ENCODE results near the gene MTMR11. TPM values are rescaled to one million over a fixed set of nuclear protein-coding genes. Genes with fewer than 3 reads are reported as not detected.

MTMR11 gene
- polyA plus RNA-seq, 3 donors, result 53.1 to 152 (median 54.6) TPM

DNA sequence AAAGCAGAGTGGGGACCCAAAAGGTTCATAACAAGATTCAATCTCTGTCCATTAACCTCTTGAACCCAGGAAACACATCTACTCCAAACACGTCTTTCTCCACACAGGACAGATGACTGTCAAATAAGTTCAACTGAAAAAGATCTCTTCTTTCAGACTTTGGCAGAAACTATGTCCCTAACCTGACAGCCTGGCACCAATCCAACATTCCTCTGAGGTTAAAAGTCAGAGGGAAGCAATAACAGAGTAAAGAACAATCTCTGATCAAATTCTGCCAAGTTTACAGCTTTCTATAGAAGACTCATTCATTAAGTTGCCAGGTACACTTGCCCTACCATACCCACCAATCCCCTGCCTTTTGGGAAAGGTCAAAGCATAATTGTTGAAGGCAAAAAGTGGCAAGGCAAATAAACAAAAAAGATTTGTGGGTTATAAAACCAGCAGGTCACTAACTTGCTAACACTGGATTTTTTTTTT lies 41.9 kb upstream of the MTMR11 start:
- Mint-ChIP-seq H3K36me3 (peaks cover 0 to 2% of the 10 kb centered on the region in 2 donors), H3K9me3 (peaks cover 0 to 8% (median 3%) of the 10 kb centered on the region in 7 donors), H3K27ac (no peak overlapping the region), H3K4me1 (no peaks in the 10 kb centered on the region), H3K27me3 (ENCODE audit: low read depth in 3 of 3) (peaks cover 89 to 93% (median 89%) of the 10 kb centered on the region in 3 donors), H3K4me3 (peak overlapping the region in 1 of 2 donors; percentile 68)
- no peak overlapping the region for H3K27ac ChIP-seq (ENCODE audit: low read depth in 1 of 2, low read length in 2 of 2)
- H4K20me1 ChIP-seq (ENCODE audit: insufficient read depth, low read length), result no peaks in the 10 kb centered on the region
- TF ChIP-seq, protein P1, sequence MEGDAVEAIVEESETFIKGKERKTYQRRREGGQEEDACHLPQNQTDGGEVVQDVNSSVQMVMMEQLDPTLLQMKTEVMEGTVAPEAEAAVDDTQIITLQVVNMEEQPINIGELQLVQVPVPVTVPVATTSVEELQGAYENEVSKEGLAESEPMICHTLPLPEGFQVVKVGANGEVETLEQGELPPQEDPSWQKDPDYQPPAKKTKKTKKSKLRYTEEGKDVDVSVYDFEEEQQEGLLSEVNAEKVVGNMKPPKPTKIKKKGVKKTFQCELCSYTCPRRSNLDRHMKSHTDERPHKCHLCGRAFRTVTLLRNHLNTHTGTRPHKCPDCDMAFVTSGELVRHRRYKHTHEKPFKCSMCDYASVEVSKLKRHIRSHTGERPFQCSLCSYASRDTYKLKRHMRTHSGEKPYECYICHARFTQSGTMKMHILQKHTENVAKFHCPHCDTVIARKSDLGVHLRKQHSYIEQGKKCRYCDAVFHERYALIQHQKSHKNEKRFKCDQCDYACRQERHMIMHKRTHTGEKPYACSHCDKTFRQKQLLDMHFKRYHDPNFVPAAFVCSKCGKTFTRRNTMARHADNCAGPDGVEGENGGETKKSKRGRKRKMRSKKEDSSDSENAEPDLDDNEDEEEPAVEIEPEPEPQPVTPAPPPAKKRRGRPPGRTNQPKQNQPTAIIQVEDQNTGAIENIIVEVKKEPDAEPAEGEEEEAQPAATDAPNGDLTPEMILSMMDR (IDR thresholded peaks at IDR 0.05), result no peak
- H3K4me3 ChIP-seq (replicated peaks in 1 of 3; ENCODE audit: low read depth in 2 of 3, low read length in 3 of 3), result no peak overlapping the region
- 100% methylated on average over 1 of the region's 1 CpG for WGBS (ENCODE audit: insufficient coverage)
- no peak overlapping the region for H3K9ac ChIP-seq (ENCODE audit: insufficient read depth, low read length, poor library complexity, severe bottlenecking)
- H3K27me3 ChIP-seq (ENCODE audit: control insufficient read depth in 2 of 2, insufficient read depth in 2 of 2, low read length in 2 of 2), result peaks cover 66 to 92% of the 10 kb centered on the region in 2 donors
- H2AFZ ChIP-seq (ENCODE audit: insufficient read depth, low read depth, low read length, poor library complexity, severe bottlenecking), result no peak overlapping the region
- H3K9me3 ChIP-seq (replicated peaks in 1 of 2; ENCODE audit: control insufficient read depth in 1 of 2, insufficient read depth in 1 of 2, low read length in 2 of 2), result no peaks in the 10 kb centered on the region
- no peak overlapping the region for H3K4me2 ChIP-seq (replicated peaks; ENCODE audit: extremely low read depth, low read length, poor library complexity, severe bottlenecking)
- H3K79me2 ChIP-seq (ENCODE audit: insufficient read depth, low read length), result no peaks in the 10 kb centered on the region
- H3K36me3 ChIP-seq (replicated peaks in 1 of 2; ENCODE audit: control insufficient read depth in 1 of 2, insufficient read depth in 2 of 2, low read length in 2 of 2), result no peaks in the 10 kb centered on the region
- DNase-seq, result no peak
- intact Hi-C loops (cut with micrococcal nuclease), result loop anchor here in 1 of 2 donors (10.0 kb wide), 1 partner anchor 46 kb away; no protein-coding TSS in a partner anchor
- H3K4me1 ChIP-seq (ENCODE audit: control insufficient read depth in 1 of 2, insufficient read depth in 2 of 2, low read length in 2 of 2), result no peaks in the 10 kb centered on the region

GRCh38 chr1:149977345-149977744 lies 40.7 kb upstream of the MTMR11 start:
- no peaks in the 10 kb centered on the region for H3K4me1 ChIP-seq (ENCODE audit: control insufficient read depth in 1 of 2, insufficient read depth in 2 of 2, low read length in 2 of 2)
- H3K36me3 ChIP-seq (replicated peaks in 1 of 2; ENCODE audit: control insufficient read depth in 1 of 2, insufficient read depth in 2 of 2, low read length in 2 of 2), result no peaks in the 10 kb centered on the region
- H3K27ac Mint-ChIP-seq, result no peak overlapping the region
- peaks cover 63 to 94% of the 10 kb centered on the region in 2 donors for H3K27me3 ChIP-seq (ENCODE audit: control insufficient read depth in 2 of 2, insufficient read depth in 2 of 2, low read length in 2 of 2)
- no peaks in the 10 kb centered on the region for H3K9me3 ChIP-seq (replicated peaks in 1 of 2; ENCODE audit: control insufficient read depth in 1 of 2, insufficient read depth in 1 of 2, low read length in 2 of 2)
- H3K4me3 Mint-ChIP-seq, result peak overlapping the region in 1 of 2 donors; percentile 80
- H3K36me3 Mint-ChIP-seq, result peaks cover 0 to 2% of the 10 kb centered on the region in 2 donors
- H2AFZ ChIP-seq (ENCODE audit: insufficient read depth, low read depth, low read length, poor library complexity, severe bottlenecking), result no peak overlapping the region
- no peak overlapping the region for H3K4me2 ChIP-seq (replicated peaks; ENCODE audit: extremely low read depth, low read length, poor library complexity, severe bottlenecking)
- TF ChIP-seq, protein P1 (IDR thresholded peaks at IDR 0.05), result no peak
- no peak overlapping the region for H3K4me3 ChIP-seq (replicated peaks in 1 of 3; ENCODE audit: low read depth in 2 of 3, low read length in 3 of 3)
- H4K20me1 ChIP-seq (ENCODE audit: insufficient read depth, low read length), result no peaks in the 10 kb centered on the region
- no peak overlapping the region for H3K27ac ChIP-seq (ENCODE audit: low read depth in 1 of 2, low read length in 2 of 2)
- no peak overlapping the region for H3K9ac ChIP-seq (ENCODE audit: insufficient read depth, low read length, poor library complexity, severe bottlenecking)
- H3K27me3 Mint-ChIP-seq (ENCODE audit: low read depth in 3 of 3), result peaks cover 85 to 91% (median 85%) of the 10 kb centered on the region in 3 donors
- H3K9me3 Mint-ChIP-seq, result peaks cover 0 to 7% (median 3%) of the 10 kb centered on the region in 7 donors
- no peaks in the 10 kb centered on the region for H3K4me1 Mint-ChIP-seq
- intact Hi-C loops (cut with micrococcal nuclease), result loop anchor here in 1 of 2 donors (10.0 kb wide), 1 partner anchor 47 kb away; no protein-coding TSS in a partner anchor
- H3K79me2 ChIP-seq (ENCODE audit: insufficient read depth, low read length), result no peaks in the 10 kb centered on the region
- 100% methylated on average over 3 of the region's 3 CpGs for WGBS (ENCODE audit: insufficient coverage)
- no peak for DNase-seq
